Measurements from ENCODE around the gene RNLS.

Gene RNLS

GRCh38 chr10:88409824-88410223 lies 173.3 kb downstream of the RNLS start:
- no peak for TF ChIP-seq CTCF (IDR thresholded peaks at IDR 0.05; ENCODE audit: low read depth, low read length)
- no peak for DNase-seq (ENCODE audit: extremely low read depth, low read depth)

GRCh38 chr10:88409236-88409635 lies 173.9 kb downstream of the RNLS start:
- DNase-seq (ENCODE audit: extremely low read depth, low read depth) = no peak
- TF ChIP-seq CTCF (IDR thresholded peaks at IDR 0.05; ENCODE audit: low read depth, low read length) = no peak

- DNase-seq (ENCODE audit: extremely low read depth, low read depth) = no peak
- no peak for TF ChIP-seq CTCF (IDR thresholded peaks at IDR 0.05; ENCODE audit: low read depth, low read length)
These were observed 175.0 kb downstream of the RNLS start for GRCh38 chr10:88408096-88408495.

GRCh38 chr10:88404133-88404532 lies 179.0 kb downstream of the RNLS start:
- no peak for DNase-seq (ENCODE audit: extremely low read depth, low read depth)
- no peak for TF ChIP-seq CTCF (IDR thresholded peaks at IDR 0.05; ENCODE audit: low read depth, low read length)

- peak; percentile 35 for TF ChIP-seq CTCF (IDR thresholded peaks at IDR 0.05; ENCODE audit: low read depth, low read length)
- no peak for DNase-seq (ENCODE audit: extremely low read depth, low read depth)
These were observed 181.3 kb downstream of the RNLS start for GRCh38 chr10:88401671-88402347.

- TF ChIP-seq CTCF (IDR thresholded peaks at IDR 0.05; ENCODE audit: low read depth, low read length) = no peak
- no peak for DNase-seq (ENCODE audit: extremely low read depth, low read depth)
These were observed 183.9 kb downstream of the RNLS start for GRCh38 chr10:88399240-88399639.

GRCh38 chr10:88395677-88396076 lies 187.4 kb downstream of the RNLS start:
- no peak for TF ChIP-seq CTCF (IDR thresholded peaks at IDR 0.05; ENCODE audit: low read depth, low read length)
- no peak for DNase-seq (ENCODE audit: extremely low read depth, low read depth)

All from AG09319 (cell line).